ENCODE results near the gene CRB3.

CRB3 gene

GRCh38 chr19:6433663-6434062, 30.4 kb upstream of the CRB3 start, which contains the start of gene SLC25A41:
Gene SLC25A41 (minus strand): TSS chr19:6433763. CDS start chr19:6433693, 70 bp downstream.
- no peak for DNase-seq

DNA sequence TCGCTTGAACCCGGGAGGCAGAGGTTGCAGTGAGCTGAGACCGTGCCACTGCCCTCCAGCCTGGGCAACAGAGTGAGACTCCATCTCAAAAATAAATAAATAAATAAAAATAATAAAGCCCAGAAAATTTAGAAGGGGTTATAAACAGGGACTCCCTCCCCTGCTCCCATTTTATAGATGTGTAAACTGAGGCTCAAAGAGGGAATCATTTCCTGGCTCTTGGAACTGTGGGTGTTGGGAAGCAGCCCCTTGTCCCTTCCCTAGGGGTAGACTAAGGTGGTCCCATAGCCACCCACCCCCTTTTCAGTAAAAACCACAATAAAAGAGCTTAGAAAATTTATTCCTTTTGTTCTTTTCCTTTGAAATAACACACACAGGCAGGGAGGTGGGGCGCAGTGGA, 24.3 kb upstream of the CRB3 start:
- DNase-seq, result no peak

GRCh38 chr19:6440905-6441304, 23.2 kb upstream of the CRB3 start:
- DNase-seq, result no peak

DNA sequence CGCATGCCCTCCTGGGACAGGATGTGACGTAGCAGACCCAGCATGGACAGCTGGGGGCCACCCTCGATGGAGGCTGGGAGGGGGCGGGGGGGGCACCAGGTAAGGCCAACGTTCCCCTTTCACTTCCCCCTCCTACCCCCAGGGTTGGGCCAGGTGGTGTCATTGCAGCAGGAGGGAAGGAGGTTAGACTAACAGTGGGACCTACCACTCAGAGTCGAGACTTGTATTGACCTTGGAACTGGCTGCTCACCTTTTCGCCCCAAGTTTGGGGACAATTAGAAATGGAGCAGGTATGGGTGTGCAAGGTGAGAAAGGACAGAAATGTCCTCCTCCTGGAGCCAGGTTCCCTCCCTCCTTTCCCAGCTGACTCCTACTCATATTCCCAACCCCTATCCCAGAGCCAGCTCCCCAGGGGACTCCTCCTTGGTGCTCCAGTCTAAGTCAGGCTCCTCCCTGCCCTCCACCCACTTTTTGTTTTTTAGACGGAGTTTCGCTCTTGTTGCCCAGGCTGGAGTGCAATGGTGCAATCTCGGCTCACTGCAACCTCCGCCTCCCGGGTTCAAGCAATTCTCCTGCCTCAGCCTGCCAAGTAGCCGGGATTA, 21.9 kb upstream of the CRB3 start:
- DNase-seq, result no peak

GRCh38 chr19:6443986-6444385, 20.1 kb upstream of the CRB3 start:
- no peak for DNase-seq

- DNase-seq, result no peak
Observed at GRCh38 chr19:6446452-6446851, 17.6 kb upstream of the CRB3 start.

DNA sequence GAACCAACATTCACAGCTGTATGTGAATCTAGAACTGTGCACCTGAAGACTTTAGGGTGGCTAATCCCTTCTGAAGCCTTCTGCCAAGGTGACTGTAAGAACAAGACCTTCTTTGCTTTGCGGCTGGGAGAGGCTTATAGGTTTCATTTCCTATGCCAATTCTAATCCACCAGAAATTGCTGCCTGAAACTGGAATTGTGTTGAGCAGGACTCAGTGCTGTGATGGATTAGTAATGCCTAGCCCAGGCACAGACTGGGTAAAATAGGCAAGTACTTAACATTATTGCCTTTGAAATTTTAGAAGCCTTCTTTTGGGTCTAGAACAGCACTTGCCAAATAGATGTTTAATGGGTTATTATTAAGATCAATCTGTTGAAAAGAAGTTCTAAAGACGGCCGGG, 16.0 kb upstream of the CRB3 start:
- no peak for DNase-seq

DNA sequence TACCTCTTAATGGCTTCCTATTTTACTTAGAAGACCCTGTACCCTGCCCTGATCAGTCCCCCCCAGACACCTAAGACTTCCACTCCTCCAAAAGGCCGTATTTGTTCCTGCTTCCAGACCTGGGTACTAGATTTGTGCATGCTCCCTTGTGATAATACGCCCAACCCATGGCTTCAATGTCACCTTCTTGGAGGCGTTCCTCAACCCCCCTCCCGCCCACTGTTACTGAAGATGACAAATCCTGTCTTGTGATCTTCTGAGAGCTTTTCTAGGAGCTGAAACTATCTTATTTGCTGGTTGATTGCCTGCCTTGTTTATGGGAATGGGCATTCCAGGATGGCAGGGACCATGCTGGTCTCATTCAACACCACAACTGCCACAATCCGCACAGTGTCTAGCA, 13.9 kb upstream of the CRB3 start:
- DNase-seq, result no peak

DNA sequence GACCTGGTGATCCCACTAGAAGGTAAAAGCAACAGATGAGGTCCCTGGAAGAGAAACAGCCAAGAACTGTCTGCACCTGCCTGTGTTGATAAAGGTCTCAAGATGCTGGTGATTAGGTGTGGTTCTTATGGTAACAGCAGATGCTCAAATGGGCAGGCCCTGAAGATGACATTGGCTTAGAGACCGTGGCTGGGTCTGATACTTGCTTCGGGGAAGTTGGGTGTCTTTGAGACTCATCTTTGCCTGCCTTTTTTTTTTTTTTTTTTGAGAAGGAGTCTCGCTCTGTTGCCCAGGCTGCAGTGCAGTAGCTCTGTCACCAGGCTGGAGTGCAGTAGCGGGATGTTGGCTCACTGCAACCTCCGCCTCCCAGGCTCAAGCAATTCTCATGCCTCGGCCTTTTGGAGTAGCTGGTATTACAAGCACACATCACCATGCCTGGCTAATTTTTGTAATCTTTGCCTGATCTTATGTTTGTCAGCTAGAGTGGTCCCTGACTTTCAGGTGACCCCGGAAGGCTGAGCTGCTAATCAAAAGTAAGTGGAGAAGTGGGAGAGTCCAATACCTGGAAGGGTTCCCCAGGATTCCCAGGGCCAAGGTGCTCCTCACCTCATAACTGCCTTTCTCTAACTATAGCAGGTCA, 12.4 kb upstream of the CRB3 start:
- DNase-seq, result no peak

DNA sequence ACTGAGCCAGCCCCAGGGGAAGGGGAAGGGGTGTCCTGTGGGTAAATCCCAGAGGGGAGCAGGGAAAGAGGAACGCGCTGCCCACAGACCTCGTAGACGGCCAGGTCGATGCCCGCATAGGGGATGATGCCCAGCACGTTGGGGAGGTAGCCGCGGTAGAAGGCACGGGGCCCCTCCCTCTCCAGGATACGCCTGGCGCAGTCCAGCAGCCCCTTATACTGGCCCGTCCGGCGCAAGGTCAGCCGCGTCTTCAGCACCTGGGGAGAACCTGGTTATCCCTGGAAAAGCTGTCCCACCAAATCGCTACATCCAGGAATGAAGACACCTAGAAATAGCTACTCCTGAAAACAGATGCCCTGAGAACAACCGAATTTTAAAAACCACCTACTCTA, 11.9 kb upstream of the CRB3 start:
- no peak for DNase-seq

- no peak for DNase-seq
Observed at GRCh38 chr19:6452899-6453298, 11.2 kb upstream of the CRB3 start.

DNA sequence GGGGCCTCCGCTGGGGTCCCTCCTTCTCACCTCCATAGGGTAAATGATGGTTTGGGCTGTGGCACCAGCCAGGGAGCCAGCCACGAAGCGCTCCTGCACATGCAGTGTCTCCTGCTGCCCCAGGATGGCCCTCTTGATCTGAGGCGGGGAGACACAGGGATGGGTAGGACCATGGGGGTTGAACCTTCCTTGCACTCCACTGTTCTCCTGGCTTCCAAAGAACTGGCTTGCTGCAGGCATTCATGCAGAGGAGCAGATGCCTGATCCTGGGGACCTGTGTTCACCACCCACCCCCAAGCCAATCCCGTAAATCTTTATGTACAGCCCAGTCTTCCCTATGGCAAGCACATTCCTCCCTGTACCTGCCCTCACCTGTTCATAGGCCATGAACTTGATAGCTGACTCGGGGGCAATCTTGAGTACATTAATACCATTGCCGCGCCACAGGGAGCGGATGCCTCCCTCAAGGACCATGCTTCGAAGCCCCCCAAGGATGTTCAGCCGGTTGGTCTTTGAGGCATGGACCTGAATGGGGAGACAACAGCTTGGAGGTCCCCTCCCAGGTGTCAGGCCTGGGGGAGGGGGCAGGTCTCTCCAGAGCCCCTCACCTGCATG, 10.0 kb upstream of the CRB3 start:
- DNase-seq, result no peak

DNA sequence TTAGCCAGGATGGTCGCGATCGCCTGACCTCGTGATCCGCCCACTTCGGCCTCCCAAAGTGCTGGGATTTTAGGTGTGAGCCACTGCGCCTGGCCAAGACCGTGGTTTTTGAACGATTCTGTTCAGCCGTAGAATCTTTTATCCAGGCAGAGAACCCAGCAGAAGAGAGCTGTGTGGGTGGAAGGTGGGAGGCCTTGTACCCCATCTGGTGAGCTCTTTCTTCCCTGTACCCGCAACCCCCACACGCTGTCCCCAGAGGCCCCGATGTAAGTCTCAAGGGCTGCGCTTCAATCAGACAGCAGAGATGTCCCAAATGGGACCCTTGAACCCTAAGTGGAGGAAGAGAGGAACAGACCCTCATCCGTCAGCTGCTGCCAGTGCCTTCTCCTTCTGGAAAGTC, 8.1 kb upstream of the CRB3 start:
- no peak for DNase-seq

DNA sequence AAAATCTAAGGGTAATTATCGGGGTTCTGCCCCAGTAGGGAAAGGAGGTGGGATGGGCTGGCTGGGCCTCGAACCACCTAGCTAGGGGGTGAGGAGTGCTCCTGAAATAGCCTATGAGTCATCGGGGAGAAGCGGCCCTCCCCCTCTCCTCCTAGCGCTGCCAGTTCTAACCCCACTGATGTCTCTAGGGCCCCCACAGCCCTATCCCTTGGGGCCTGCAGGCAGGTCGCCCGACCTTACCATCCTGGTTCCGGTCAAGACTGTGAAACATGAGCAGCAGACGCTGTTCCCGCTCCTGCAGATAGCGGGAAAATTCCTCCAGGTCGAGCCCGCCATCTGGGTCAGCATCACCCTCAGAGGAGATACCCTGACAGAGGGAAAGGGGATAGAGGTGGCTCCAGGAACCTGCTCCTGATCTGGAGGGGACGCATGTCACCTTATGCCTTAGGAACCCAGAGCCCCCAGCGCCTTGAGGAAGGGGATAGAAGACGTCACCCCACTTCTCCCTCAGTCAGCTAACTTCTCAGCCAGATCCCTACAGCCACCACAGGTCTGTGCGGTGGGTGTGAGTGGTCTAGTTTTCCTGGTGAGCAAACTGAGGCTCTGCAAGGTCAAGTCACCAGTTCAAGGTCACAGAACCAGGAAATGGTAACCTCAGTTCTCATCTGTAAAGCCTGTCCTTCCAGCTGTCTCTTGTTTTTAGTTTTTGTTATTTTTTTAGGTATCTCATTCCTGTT, 5.9 kb upstream of the CRB3 start:
- DNase-seq, result no peak

GRCh38 chr19:6458695-6459261, 5.3 kb upstream of the CRB3 start:
- DNase-seq, result no peak

GRCh38 chr19:6459262-6460098, 4.6 kb upstream of the CRB3 start, which contains the start of gene SLC25A23:
Gene SLC25A23 (minus strand): TSS chr19:6459792. CDS start chr19:6459628, 164 bp downstream.
- DNase-seq, result peak; percentile 74

GRCh38 chr19:6460099-6460884, 3.8 kb upstream of the CRB3 start:
- DNase-seq, result peak; percentile 93

DNA sequence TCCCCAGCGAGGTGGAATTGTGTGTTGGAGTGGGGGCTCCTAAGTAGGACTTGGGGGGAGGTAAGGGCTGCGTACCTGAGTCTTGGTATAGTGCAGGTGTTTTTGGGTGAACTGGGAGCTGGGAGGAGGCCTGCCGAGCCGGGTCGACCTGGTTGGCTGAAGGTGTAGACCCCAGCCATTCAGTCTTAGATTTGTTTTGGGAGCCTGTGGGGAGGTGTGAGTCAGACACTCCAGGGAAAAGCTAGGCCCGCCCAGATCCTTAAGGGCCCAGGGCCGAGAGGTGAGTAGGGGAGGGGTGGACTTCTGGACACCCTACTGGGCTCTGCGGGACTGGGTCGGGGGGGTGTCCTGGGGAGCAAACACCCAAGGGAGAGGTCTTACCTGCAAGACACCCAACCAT, 935 bp downstream of the CRB3 start:
- no peak for DNase-seq

DNA sequence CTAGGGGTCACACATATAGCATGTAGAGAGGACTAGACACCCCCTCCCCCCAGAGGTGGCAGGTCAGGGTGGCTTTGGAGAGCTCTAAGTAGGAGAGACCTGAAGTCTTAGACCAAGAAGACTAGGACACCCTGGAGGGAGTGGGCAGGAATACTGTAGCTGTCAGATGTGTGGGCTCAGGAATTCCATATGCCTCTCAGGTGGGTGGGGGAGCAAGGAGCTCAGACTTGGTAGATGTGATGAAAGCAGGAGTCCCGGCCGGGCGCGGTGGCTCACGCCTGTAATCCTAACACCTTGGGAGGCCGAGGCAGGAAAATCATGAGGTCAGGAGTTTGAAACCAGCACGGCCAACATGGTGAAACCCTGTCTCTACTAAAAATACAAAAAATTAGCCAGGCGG, 1.6 kb downstream of the CRB3 start:
- no peak for DNase-seq

- DNase-seq, result no peak
Observed at GRCh38 chr19:6466526-6467248, 2.6 kb downstream of the CRB3 start.

GRCh38 chr19:6467384-6467783, 3.3 kb downstream of the CRB3 start:
- DNase-seq, result no peak

All from 8988T (cell line).